ENCODE measurements around the gene SUGP1.
"Not testable (repeated sequence)": the region's sequence is repeated elsewhere in the genome, so short reads cannot be mapped to it uniquely, and the experiment has no call there.

SUGP1 gene

DNA sequence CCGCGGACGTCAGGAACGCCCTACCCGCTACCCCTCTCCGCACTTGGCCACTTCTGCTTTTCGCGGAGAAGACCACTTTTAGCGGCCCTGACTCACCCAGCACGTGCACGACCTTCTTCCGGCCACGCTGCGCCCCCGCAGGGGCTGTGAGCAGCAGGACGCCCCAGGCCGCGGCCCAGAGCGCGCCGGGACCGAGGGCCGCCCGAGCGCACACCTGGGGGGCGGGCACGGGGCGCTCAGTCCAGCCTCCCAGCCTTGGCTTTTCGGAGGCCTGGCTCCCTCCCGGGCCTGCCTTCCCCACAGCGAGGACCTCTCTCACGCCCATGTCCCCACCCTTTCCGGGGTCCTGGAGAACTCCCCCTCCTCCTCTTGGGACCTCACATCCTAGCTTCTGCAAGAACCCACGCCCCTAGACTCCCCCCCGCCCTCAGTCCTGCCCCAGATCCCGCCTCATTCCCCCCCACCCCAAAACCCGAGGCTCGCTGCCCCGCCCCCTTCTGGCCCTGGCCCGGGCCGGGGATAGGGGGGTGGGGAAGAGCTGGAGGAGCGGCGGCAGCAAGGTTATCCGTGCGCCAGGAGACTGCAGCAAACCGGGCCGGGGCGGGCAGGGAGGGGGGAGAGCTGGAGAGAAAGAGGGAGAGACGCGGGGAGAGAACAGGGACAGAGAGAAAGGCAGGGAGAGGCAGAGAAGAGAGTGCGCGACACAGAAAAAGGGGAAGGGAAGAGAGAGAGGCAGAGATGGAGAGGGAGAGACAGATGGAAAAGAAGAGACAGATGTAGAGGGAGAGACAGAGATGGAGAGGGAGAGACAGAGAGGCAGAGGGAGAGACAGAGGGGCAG lies 58.7 kb downstream of the SUGP1 start:
- DNase-seq: no peak

DNA sequence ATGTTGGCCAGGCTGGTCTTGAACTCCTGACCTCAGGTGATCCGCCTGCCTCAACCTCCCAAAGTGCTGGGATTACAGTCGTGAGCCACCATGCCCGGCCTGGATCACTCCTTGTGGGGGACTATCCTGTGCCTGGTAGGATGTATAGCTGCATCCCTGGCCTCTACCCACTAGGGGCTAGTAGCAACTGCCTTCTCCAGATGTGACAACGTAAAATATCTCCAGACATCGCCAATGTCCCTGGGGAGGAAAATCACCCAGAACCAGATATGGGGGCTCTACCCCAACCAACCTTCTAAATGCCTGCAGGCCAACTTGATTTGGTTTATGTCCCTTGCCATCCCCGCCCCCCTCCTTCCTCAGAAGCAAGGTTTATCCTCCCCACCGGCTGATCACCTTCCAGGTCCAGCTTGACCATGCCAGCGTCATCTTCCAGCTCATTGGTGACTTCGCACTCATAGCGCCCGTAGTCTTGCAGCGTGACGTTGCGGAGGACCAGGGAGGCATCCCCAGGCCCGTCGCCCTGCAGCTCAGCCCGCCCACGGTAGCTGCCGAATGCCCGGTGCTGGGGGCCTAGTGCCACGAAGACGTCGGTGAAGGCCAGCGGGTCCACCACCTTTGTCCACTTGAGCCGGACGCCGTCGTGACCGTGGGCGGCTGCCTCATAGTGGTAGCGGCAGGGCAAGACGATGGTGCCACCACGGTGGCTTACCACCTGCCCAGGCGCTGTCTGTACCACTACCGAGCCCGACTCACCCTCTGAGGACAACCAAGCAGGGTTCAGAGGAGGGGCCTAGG lies 59.7 kb downstream of the SUGP1 start:
- DNase-seq: no peak

DNA sequence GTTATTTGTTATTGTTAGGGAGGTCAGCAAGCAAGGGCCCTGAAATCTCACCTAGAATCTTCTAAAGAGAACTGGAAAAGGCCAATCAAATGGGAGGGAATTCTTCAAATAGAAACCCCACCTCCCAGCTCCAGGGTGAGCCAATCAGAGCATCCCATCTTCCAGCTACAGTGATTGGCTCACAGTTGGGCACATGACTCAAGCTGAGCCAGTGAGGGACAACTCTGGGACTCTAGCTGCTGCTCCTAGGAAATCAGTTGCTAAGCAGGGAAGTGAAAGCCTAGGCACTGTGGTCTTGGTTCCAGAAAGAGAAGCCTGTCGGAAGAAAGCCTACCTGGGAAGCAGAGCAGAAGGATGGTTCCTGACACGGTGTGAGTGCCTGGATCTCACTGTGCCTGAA lies 60.6 kb downstream of the SUGP1 start:
- DNase-seq: no peak

DNA sequence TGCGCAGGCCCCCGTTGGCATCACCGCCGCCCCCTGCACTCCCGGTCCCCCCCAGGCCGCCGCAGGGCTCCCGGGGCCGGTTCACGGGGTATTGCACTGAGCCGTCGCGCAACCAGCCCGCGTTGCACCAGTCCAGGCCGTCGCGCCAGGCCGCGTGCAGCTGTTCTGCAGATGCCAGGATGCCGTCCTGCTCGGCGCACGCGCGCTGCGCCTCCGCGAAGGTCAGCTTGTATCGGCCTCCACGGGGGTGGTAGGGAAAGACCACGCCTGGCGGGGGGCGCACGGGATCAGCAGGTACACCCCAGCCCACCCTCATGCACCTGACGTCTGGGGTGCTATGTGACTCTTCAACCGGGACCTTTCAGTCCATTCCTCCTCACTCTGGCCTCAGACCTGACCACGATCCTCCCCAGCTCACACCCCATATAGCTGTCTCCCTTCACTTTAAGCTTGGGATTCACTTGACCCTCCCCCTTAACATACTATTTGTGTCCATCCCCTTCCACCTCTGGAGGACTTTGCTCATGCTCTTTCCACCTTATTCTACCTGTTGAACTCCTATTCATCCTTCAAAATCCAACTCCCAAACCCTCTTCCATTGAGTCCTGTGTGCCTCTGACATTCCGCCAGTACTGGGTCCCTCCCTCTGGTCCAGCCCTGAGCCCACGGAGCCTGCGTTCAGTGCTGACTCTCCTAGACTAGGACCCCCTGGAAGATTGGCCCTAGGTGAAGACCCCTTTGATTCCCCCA lies 61.5 kb downstream of the SUGP1 start:
- no peak for DNase-seq

DNA sequence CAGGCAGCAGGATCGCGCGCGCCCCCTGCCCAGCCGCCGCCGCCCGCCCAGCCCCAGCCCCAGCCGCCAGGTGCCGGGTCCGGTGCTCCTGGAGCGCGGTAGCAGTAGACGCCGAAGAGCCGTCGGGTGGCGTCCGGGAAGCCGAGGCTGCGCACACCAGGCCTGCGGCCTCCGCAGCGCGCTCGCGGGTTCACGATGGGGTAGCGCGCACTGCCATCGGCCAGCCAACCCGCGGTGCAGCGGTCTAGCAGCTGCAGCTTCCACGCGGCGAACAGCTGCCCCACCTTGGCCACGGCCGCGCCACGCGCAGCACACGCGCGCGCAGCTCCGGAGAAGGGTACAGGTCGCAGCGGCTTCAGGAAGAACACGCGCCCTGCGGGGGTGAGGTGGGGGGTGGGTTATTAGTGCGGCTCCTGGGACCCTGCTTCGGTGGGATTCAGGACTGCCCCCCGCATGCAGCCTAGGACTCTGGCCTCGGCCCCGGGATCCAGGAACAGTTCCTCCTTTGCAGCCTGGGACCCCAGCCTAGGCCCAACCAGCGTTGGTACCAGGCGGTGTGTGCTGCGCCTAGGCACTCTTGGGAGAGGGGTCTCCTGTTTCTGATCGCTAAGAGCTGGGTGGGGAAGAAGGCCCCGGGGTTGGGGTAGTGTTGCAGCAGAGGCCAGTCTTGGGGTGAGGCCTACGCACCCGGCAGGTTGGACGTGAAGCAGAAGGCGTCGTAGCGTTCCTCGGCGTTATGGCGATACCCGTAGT lies 62.3 kb downstream of the SUGP1 start:
- no peak for DNase-seq

DNA sequence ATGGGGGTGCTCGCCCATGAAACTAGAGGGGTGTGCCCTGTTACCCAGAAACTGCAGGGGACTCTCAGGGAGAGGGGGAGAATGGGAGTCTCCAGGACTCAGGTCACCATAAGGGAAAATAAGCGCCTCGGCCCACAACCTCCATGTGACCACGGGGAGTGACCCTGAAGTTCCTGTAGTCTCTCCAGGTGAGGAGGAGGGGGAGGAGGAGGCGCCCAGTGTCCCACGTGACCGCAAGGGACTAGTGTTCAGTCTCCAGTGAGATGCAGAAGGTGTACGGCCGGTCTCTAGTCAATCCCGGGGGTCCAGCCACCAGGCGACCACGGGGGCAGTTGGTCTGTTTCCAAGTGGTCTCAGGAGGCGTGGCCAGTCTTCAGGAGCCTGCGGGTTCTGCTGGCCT lies 63.2 kb downstream of the SUGP1 start:
- no peak for DNase-seq

DNA sequence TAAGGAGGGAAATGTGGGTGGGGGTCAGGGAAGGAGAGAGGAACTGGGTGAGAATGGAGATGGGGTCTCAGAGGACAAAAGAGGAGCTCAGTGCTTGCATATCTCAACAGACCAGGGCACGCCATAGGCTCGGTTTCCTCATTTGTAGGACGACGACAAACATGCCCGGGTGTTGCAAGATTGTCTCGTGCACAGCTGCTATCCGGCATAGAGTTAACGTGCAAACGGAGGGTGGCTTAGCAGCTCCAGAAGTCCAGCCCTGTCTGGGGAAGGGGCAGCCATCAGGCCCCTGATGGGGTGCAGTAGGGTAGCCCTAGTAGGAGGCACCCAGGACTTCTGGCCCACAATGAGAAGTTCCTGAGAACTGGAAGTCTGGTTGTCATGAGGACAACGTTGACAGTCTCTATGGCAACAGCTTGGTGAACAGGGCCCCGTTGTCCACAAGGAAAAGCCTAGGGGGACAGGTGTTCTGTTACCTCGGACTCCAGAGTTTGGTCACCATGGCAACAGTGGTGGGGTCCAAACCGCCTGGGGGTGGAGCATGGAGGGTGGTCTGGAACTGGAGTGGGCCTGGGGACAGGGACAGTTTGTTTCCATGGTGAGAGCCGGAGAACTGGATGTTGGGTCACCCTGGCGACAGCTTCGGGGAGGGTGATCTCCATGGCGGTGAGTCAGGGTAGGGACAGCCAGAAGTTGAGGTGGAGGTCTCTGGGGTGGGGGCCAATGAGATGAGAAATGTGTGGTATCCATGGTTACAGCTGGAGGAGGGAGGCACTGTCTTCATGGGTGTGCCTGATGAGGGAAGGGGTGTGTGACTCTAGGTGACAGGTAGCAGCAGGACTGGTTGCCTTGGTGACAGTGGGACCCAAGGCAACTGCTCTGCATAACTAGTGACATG lies 64.0 kb downstream of the SUGP1 start:
- DNase-seq: no peak

DNA sequence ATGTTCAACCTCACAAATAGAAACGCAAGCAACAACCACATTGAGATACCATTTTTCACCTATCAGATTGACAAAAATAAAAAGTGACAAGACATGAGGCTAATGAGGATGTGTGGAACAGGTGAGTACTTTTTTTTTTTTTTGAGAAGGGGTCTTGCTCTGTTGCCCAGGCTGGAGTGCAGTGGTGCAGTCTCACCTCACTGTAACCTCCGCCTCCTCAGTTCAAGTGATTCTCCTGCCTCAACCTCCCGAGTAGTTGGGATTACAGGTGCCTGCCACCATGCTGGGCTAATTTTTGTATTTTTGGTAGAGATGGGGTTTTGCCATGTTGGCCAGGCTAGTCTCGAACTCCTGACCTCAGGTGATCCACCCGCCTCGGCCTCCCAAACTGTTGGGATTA lies 66.9 kb downstream of the SUGP1 start:
- DNase-seq: not testable (repeated sequence)

DNA sequence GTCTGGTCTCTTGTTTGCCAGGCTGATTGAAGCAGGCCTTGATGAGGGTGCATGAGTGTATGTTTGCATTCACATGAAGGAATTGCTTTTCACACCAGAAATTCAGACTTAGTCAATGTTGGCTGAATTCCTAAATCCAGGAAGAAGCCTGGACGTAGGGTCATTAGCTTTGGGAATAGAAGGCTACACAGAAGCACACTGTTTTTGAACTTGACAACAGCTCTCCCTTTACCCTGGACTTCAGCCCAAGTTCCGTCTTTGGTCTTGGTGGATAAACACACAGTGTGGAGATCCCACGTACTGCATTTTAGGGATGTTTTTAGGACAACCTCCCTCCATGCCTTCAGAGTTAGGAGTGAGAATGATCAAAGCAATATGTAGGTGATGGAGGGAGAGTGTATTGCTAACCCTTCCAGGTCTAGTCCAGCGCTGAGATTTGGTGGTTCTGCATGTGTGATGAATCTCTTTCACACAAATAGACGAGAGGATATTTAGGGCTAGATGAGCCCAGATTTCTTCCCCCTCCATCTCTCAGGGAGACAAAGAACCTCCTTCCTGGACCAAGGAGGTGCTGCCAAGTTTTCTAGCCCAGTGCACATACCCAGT lies 70.0 kb downstream of the SUGP1 start:
- no peak for DNase-seq

DNA sequence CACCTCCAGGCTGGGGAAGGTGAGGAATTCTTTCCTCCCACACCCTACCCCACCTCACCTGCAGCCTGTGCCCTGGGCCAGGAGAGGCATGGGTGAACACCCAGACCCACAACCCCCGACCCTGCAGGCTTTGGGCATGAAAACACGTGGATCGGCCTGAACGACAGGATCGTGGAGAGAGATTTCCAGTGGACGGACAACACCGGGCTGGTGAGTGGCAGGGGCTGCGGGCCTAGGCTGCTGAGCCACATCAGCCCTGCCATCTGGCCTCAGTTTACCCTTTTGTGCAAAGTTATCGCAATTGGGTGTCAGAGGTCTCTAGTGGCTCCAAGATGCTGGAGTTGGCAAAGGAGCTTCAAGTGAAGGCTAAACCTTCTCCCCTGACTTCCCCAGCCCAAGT lies 79.8 kb downstream of the SUGP1 start:
- no peak for DNase-seq

DNA sequence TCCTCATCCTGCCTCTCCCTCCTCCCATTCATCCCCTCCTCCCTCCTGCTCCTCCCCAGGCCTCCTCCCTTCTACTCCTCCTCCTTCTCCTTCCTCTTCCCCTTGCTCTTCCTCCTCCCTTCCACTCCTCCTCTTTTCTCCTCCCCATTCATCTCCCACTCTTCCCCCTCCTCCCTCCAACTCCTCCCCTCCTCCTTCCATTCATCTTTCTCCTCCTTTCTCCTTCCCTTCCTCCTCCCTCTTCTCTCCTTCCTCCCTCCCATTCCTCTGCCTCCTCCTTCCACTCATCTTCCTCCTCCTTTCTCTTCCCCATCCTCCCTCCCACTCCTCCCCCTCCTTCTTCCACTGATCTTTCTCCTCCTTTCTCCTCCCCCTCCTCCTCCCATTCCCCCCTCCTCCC lies 80.6 kb downstream of the SUGP1 start:
- no peak for DNase-seq

DNA sequence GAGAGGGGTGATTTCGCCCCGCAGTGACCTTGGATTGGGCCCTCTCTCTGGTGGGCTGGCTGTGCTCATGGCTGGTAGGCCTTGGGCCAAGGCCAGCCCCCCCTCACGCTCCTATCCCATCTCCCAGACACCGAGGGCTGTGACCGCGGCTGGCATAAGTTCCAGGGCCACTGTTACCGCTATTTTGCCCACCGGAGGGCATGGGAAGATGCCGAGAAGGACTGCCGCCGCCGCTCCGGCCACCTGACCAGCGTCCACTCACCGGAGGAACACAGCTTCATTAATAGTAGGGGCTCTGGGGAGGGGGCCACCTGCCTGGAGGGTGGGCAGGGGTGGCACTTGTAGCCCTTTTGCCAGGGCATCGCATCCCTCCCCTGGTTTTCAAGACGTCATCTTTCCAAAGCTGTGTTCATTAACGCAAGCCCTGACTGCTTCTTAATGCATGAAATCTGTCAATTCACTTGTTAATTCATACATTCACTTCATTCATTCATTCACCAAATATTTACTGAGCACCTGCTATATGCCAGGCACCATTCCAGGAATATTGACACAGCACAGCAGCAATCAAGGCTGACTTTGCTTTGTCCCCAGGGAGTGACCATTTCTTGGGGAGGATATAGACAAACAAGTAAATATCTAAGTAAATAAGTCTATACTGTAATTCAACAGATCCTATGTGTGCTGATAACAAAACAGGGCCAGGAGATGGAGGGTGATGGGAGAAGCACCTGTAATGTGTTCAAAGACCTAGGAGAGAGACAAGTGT lies 82.0 kb downstream of the SUGP1 start:
- DNase-seq: no peak

DNA sequence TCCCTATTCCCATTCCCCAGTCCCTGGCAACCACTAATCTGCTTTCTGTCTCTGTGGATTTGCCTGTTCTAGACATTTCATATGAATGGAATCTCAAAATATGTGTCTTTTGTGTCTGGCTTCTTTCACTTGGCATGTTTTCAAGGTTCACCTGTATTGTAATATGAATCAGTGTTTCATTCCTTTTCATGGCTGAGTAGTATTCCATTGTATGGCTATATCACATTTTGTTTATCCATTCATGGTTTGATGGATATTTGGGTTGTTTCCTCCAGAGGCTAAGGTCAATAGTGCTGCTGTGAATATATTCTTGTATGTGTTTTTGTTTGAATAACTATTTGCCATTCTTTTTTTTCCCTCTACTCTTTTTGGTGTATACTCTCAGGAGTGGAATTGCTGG lies 84.1 kb downstream of the SUGP1 start:
- no peak for DNase-seq

DNA sequence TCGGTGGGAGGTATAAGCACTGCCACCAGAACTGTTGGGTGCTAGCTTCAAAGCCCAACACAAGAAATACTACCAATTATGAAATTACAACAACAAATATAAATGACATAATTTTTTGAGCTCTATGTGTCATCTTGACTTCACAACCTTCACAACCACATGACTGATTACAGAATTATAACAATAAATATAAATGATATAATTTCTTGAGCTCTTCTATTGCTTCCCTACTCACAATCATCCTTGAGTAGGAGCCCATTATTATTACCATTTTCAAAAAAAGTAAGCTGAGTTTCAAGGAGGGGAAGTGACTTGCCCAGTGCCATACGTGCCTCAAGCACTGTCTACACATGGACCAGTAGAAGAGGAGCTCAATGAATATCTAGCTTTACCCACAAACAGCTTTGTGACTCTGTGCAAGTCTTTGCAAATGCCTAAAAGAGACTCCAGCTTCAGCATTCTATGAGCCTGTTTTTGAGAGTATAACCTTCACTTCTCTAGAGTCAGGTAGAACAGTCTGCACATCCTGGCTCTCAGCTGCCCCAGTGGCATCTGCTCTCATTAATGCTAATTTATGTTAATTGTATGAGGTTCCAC lies 86.0 kb downstream of the SUGP1 start:
- DNase-seq: no peak

DNA sequence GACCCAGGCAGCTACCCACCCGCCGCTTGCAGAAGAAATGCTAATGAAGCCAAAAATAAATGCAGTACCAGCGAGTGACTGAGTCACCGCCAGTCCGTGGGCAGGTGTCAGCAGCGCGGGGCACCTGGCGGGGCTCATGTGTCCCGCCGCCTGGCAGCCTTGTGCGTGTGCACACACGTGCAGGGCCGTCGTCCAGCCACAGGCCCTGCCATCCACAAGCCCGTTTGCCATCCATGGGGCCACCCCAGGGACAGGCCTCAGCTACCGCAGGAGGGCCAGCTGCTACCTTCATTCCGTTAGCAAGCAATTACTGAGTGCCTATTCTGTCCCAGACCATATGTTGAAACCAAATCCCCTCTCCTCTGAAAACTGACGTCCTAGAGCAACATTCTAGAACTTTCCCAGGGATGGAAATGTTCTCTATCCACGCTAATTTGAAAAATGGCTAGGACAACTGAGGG lies 88.0 kb downstream of the SUGP1 start:
- DNase-seq: no peak

DNA sequence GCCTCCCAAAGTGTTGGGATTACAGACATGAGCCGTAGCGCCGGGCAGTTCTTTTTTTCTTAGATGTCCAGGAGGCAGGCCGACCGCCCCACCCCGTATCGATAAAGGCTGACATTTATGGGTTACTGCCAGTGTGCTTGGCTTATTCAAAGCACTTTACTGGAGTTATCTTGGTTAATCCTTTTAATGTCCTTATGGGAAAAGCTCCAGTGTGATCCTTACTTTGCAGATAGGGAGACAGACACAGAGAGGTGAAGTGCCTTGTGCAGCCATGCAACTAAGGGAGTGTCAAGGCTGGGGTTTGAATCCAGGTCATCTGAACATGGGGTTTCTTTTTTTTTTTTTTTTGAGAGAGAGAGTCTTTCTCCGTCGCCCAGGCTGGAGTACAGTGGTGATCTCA lies 89.3 kb downstream of the SUGP1 start:
- DNase-seq: no peak

DNA sequence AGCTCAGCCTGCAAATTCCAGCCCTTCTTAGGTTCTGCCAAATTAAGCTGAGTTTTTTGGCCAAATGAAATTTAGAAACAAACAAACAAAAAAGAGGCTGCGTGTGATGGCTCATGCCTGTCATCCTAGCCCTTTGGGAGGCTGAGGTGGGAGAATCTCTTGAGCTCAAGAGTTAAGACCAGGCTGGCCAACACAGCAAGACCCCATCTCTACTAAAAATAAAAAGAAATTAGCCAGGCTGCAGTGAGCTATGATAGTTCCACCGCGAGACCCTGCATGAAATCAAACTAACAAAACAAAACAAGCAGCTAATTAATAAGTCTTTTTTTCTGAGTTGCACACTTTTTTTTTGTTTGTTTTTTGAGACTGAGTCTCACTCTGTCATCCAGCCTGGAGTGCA lies 90.6 kb downstream of the SUGP1 start:
- DNase-seq: no peak

DNA sequence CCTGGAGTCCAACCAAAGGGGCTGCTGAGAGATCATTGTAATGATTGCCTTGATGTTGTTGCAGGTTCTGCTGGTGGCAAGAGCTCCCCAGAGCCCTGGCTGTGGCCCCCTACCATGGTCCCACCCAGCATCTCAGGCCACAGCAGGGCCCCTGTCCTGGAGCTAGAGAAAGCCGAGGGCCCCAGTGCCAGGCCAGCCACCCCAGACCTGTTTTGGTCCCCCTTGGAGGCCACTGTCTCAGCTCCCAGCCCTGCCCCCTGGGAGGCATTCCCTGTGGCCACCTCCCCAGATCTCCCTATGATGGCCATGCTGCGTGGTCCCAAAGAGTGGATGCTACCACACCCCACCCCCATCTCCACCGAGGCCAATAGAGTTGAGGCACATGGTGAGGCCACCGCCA lies 93.1 kb downstream of the SUGP1 start:
- no peak for DNase-seq

DNA sequence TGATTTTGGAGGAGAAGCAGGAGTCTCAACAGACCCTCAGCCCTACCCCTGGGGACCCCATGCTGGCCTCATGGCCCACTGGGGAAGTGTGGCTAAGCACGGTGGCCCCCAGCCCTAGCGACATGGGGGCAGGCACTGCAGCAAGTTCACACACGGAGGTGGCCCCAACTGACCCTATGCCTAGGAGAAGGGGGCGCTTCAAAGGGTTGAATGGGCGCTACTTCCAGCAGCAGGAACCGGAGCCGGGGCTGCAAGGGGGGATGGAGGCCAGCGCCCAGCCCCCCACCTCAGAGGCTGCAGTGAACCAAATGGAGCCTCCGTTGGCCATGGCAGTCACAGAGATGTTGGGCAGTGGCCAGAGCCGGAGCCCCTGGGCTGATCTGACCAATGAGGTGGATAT lies 93.6 kb downstream of the SUGP1 start:
- no peak for DNase-seq

DNA sequence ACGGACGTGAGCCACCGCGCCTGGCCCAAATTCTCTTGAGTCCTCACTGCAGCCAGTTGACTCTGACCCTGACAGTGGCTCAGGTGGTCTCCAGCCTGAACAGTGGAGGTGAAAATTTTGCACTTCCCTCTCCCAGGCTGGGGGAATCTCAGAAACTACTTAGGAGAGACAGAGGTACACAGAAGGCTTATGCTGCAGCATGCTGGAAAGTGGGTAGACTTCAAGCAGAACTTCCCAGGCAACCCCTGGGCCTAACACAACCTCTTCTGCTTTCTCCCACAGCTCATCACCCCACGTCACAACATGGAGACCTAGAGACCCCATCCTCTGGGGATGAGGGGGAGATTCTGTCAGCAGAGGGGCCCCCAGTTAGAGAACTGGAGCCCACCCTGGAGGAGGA lies 94.1 kb downstream of the SUGP1 start:
- no peak for DNase-seq
